ENCODE measurements around the gene CPLX1. TPM values are rescaled to one million over a fixed set of nuclear protein-coding genes. Genes with fewer than 3 reads are reported as not detected.

CPLX1 gene
- total RNA-seq, 2 experiments from 2014 or later, result 0.37 to 0.48 TPM

- H3K27ac Mint-ChIP-seq, result no peak overlapping the region
- CTCF ChIA-PET, result no interaction called here
- peaks cover 4% of the 10 kb centered on the region for H3K4me1 Mint-ChIP-seq (ENCODE audit: low read depth)
- H3K36me3 Mint-ChIP-seq (ENCODE audit: low read depth), result peaks cover 5% of the 10 kb centered on the region
- no peak overlapping the region for H3K4me3 Mint-ChIP-seq
- intact Hi-C loops (cut with micrococcal nuclease), result no loop called here
- H3K27me3 Mint-ChIP-seq (ENCODE audit: low read depth), result no peaks in the 10 kb centered on the region
- no peak for DNase-seq
- H3K9me3 Mint-ChIP-seq, result peaks cover 12% of the 10 kb centered on the region
These were observed 9.4 kb upstream of the CPLX1 start for GRCh38 chr4:835148-836002.

GRCh38 chr4:834368-835147 lies 8.6 kb upstream of the CPLX1 start:
- no peak overlapping the region for H3K27ac Mint-ChIP-seq
- peaks cover 3% of the 10 kb centered on the region for H3K36me3 Mint-ChIP-seq (ENCODE audit: low read depth)
- CTCF ChIA-PET, result interaction anchor here (1.3 kb wide), 1 partner anchor 92 kb away, joined by 5 read pairs; no protein-coding TSS in a partner anchor
- DNase-seq, result no peak
- H3K4me3 Mint-ChIP-seq, result no peak overlapping the region
- H3K27me3 Mint-ChIP-seq (ENCODE audit: low read depth), result peaks cover under 1% of the 10 kb centered on the region
- intact Hi-C loops (cut with micrococcal nuclease), result no loop called here
- peaks cover 12% of the 10 kb centered on the region for H3K9me3 Mint-ChIP-seq
- H3K4me1 Mint-ChIP-seq (ENCODE audit: low read depth), result peaks cover 4% of the 10 kb centered on the region

GRCh38 chr4:833731-834367 lies 7.9 kb upstream of the CPLX1 start:
- Mint-ChIP-seq H3K4me1 (ENCODE audit: low read depth) (peaks cover 4% of the 10 kb centered on the region), H3K27me3 (ENCODE audit: low read depth) (peaks cover 3% of the 10 kb centered on the region), H3K9me3 (peaks cover 12% of the 10 kb centered on the region), H3K36me3 (ENCODE audit: low read depth) (peaks cover 3% of the 10 kb centered on the region), H3K4me3 (no peak overlapping the region), H3K27ac (no peak overlapping the region)
- intact Hi-C loops (cut with micrococcal nuclease), result no loop called here
- CTCF ChIA-PET, result interaction anchor here (1.3 kb wide), 1 partner anchor 91 kb away, joined by 5 read pairs; no protein-coding TSS in a partner anchor
- no peak for DNase-seq

GRCh38 chr4:833156-833555 lies 7.2 kb upstream of the CPLX1 start:
- no peak overlapping the region for H3K27ac Mint-ChIP-seq
- H3K36me3 Mint-ChIP-seq (ENCODE audit: low read depth), result peaks cover 3% of the 10 kb centered on the region
- no peak overlapping the region for H3K4me3 Mint-ChIP-seq
- intact Hi-C loops (cut with micrococcal nuclease), result no loop called here
- peaks cover 6% of the 10 kb centered on the region for H3K27me3 Mint-ChIP-seq (ENCODE audit: low read depth)
- DNase-seq, result peak; percentile 17
- peaks cover 5% of the 10 kb centered on the region for H3K4me1 Mint-ChIP-seq (ENCODE audit: low read depth)
- CTCF ChIA-PET, result interaction anchor here (1.3 kb wide), 1 partner anchor 91 kb away, joined by 5 read pairs; no protein-coding TSS in a partner anchor
- peaks cover 11% of the 10 kb centered on the region for H3K9me3 Mint-ChIP-seq

- Mint-ChIP-seq H3K4me3 (no peak overlapping the region), H3K36me3 (ENCODE audit: low read depth) (no peaks in the 10 kb centered on the region), H3K4me1 (ENCODE audit: low read depth) (peaks cover 7% of the 10 kb centered on the region), H3K27me3 (ENCODE audit: low read depth) (peaks cover 12% of the 10 kb centered on the region), H3K9me3 (peaks cover 5% of the 10 kb centered on the region), H3K27ac (no peak overlapping the region)
- DNase-seq, result no peak
- intact Hi-C loops (cut with micrococcal nuclease), result no loop called here
- CTCF ChIA-PET, result no interaction called here
These were observed 6.6 kb upstream of the CPLX1 start for GRCh38 chr4:832536-832935.

- H3K36me3 Mint-ChIP-seq (ENCODE audit: low read depth), result no peaks in the 10 kb centered on the region
- DNase-seq, result no peak
- no peak overlapping the region for H3K27ac Mint-ChIP-seq
- CTCF ChIA-PET, result no interaction called here
- intact Hi-C loops (cut with micrococcal nuclease), result no loop called here
- H3K4me1 Mint-ChIP-seq (ENCODE audit: low read depth), result peaks cover 7% of the 10 kb centered on the region
- no peak overlapping the region for H3K4me3 Mint-ChIP-seq
- peaks cover 2% of the 10 kb centered on the region for H3K9me3 Mint-ChIP-seq
- H3K27me3 Mint-ChIP-seq (ENCODE audit: low read depth), result peaks cover 13% of the 10 kb centered on the region
These were observed 6.2 kb upstream of the CPLX1 start for GRCh38 chr4:832108-832507.

- DNase-seq, result no peak
- Mint-ChIP-seq H3K27ac (no peak overlapping the region), H3K36me3 (ENCODE audit: low read depth) (no peaks in the 10 kb centered on the region), H3K4me3 (no peak overlapping the region), H3K4me1 (ENCODE audit: low read depth) (peaks cover 7% of the 10 kb centered on the region), H3K9me3 (no peaks in the 10 kb centered on the region), H3K27me3 (ENCODE audit: low read depth) (peaks cover 13% of the 10 kb centered on the region)
- intact Hi-C loops (cut with micrococcal nuclease), result no loop called here
- CTCF ChIA-PET, result no interaction called here
These were observed 5.5 kb upstream of the CPLX1 start for GRCh38 chr4:831483-831805.

GRCh38 chr4:830601-831482 lies 4.9 kb upstream of the CPLX1 start:
- H3K27me3 Mint-ChIP-seq (ENCODE audit: low read depth), result peaks cover 13% of the 10 kb centered on the region
- CTCF ChIA-PET, result no interaction called here
- no peak overlapping the region for H3K4me3 Mint-ChIP-seq
- peaks cover 7% of the 10 kb centered on the region for H3K4me1 Mint-ChIP-seq (ENCODE audit: low read depth)
- H3K36me3 Mint-ChIP-seq (ENCODE audit: low read depth), result no peaks in the 10 kb centered on the region
- DNase-seq, result no peak
- no peak overlapping the region for H3K27ac Mint-ChIP-seq
- no peaks in the 10 kb centered on the region for H3K9me3 Mint-ChIP-seq
- intact Hi-C loops (cut with micrococcal nuclease), result no loop called here

GRCh38 chr4:829761-830600 lies 4.1 kb upstream of the CPLX1 start:
- DNase-seq, result no peak
- intact Hi-C loops (cut with micrococcal nuclease), result no loop called here
- CTCF ChIA-PET, result no interaction called here
- Mint-ChIP-seq H3K9me3 (no peaks in the 10 kb centered on the region), H3K36me3 (ENCODE audit: low read depth) (no peaks in the 10 kb centered on the region), H3K4me3 (no peak overlapping the region), H3K27me3 (ENCODE audit: low read depth) (peaks cover 13% of the 10 kb centered on the region), H3K27ac (no peak overlapping the region), H3K4me1 (ENCODE audit: low read depth) (peaks cover 7% of the 10 kb centered on the region)

GRCh38 chr4:829291-829690 lies 3.4 kb upstream of the CPLX1 start:
- H3K9me3 Mint-ChIP-seq, result no peaks in the 10 kb centered on the region
- H3K27ac Mint-ChIP-seq, result no peak overlapping the region
- H3K4me3 Mint-ChIP-seq, result no peak overlapping the region
- CTCF ChIA-PET, result interaction anchor here (0.6 kb wide), 1 partner anchor 14 kb away, joined by 3 read pairs; no protein-coding TSS in a partner anchor
- H3K27me3 Mint-ChIP-seq (ENCODE audit: low read depth), result peaks cover 17% of the 10 kb centered on the region
- no peak for DNase-seq
- H3K4me1 Mint-ChIP-seq (ENCODE audit: low read depth), result peaks cover 7% of the 10 kb centered on the region
- intact Hi-C loops (cut with micrococcal nuclease), result no loop called here
- H3K36me3 Mint-ChIP-seq (ENCODE audit: low read depth), result no peaks in the 10 kb centered on the region

- Mint-ChIP-seq H3K4me3 (no peak overlapping the region), H3K27me3 (ENCODE audit: low read depth) (peaks cover 20% of the 10 kb centered on the region), H3K4me1 (ENCODE audit: low read depth) (peaks cover 7% of the 10 kb centered on the region), H3K36me3 (ENCODE audit: low read depth) (no peaks in the 10 kb centered on the region), H3K27ac (no peak overlapping the region), H3K9me3 (no peaks in the 10 kb centered on the region)
- CTCF ChIA-PET, result interaction anchor here (0.6 to 0.7 kb wide), 2 partner anchors 14 to 214 kb away, joined by 3 read pairs; no protein-coding TSS in a partner anchor
- intact Hi-C loops (cut with micrococcal nuclease), result no loop called here
- no peak for DNase-seq
These were observed 2.8 kb upstream of the CPLX1 start for GRCh38 chr4:828641-829271.

Data from activated naive CD4-positive, alpha-beta T cell treated with anti-CD3 and anti-CD28 coated beads for 36 hours (primary cell).